Glutamatergic neuron (in vitro differentiated cells): ENCODE measurements around the gene NRL. TPM values are rescaled to one million over a fixed set of nuclear protein-coding genes. Genes with fewer than 3 reads are reported as not detected.

Source experiments
- DNase-seq: peaks from one replicate; pipeline ENCODE4 v3.0.0; 2022
- H3K27ac Mint-ChIP-seq: one replicate; pipeline ENCODE4 v1.8.0; 2020; ENCODE audit warnings: mild to moderate bottlenecking, mixed read lengths, inconsistent platforms; ENCODE audit not compliant: unreplicated experiment
- H3K27me3 Mint-ChIP-seq: one replicate; pipeline ENCODE4 v1.8.0; 2020; ENCODE audit warnings: mild to moderate bottlenecking, moderate library complexity, mixed read lengths, inconsistent platforms; ENCODE audit not compliant: unreplicated experiment
- H3K36me3 Mint-ChIP-seq: one replicate; pipeline ENCODE4 v1.8.0; 2020; ENCODE audit warnings: mild to moderate bottlenecking, mixed read lengths, inconsistent platforms; ENCODE audit not compliant: unreplicated experiment
- H3K4me1 Mint-ChIP-seq: one replicate; pipeline ENCODE4 v1.8.0; 2020; ENCODE audit warnings: mild to moderate bottlenecking, low read depth, mixed read lengths, inconsistent platforms; ENCODE audit not compliant: unreplicated experiment
- H3K4me3 Mint-ChIP-seq: one replicate; pipeline ENCODE4 v1.8.0; 2020; ENCODE audit warnings: mild to moderate bottlenecking, mixed read lengths, inconsistent platforms; ENCODE audit not compliant: unreplicated experiment
- H3K9me3 Mint-ChIP-seq: one replicate; pipeline ENCODE4 v1.8.0; 2020; ENCODE audit warnings: mild to moderate bottlenecking, moderate library complexity, mixed read lengths, inconsistent platforms; ENCODE audit not compliant: unreplicated experiment
- CTCF ChIP-seq: fragments of 200-600 bp; sonication (generic); IDR thresholded peaks from one replicate; pipeline ENCODE4 v1.5.0; 2021; ENCODE audit not compliant: partially characterized antibody, unreplicated experiment
- total RNA-seq: library from RNA; stranded (reverse); fragmentation: NEBNext Ultra II Directional; extraction: Animal tissue kit (Norgen Biotek cat#: 25700); gene quantifications from one replicate; pipeline ENCODE4 v1.2.1, GENCODE V29; 2021; ENCODE audit not compliant: unreplicated experiment

NRL gene
- total RNA-seq, 1 donor from 2014 or later: 3.7 TPM

- no peak for DNase-seq
- peaks cover 19% of the 10 kb centered on the region for H3K4me1 Mint-ChIP-seq
- H3K27me3 Mint-ChIP-seq: peaks cover 26% of the 10 kb centered on the region
- no peak overlapping the region for H3K4me3 Mint-ChIP-seq
- H3K36me3 Mint-ChIP-seq: no peaks in the 10 kb centered on the region
- TF ChIP-seq CTCF: no peak
- peaks cover 4% of the 10 kb centered on the region for H3K9me3 Mint-ChIP-seq
- no peak overlapping the region for H3K27ac Mint-ChIP-seq
Observed at GRCh38 chr14:24060984-24061913, 53.5 kb downstream of the NRL start.

GRCh38 chr14:24060443-24060842 is 54.3 kb downstream of the NRL start:
- no peak for DNase-seq
- peak overlapping the region; percentile 25 for H3K4me3 Mint-ChIP-seq
- no peak for TF ChIP-seq CTCF
- no peaks in the 10 kb centered on the region for H3K36me3 Mint-ChIP-seq
- H3K9me3 Mint-ChIP-seq: peaks cover 4% of the 10 kb centered on the region
- H3K27ac Mint-ChIP-seq: peak overlapping the region; percentile 66
- H3K4me1 Mint-ChIP-seq: peaks cover 19% of the 10 kb centered on the region
- H3K27me3 Mint-ChIP-seq: peaks cover 23% of the 10 kb centered on the region

- H3K36me3 Mint-ChIP-seq: no peaks in the 10 kb centered on the region
- H3K27me3 Mint-ChIP-seq: peaks cover 23% of the 10 kb centered on the region
- peak overlapping the region; percentile 79 for H3K27ac Mint-ChIP-seq
- peaks cover 19% of the 10 kb centered on the region for H3K4me1 Mint-ChIP-seq
- peak overlapping the region; percentile 25 for H3K4me3 Mint-ChIP-seq
- no peak for DNase-seq
- TF ChIP-seq CTCF: no peak
- H3K9me3 Mint-ChIP-seq: peaks cover 8% of the 10 kb centered on the region
Observed at GRCh38 chr14:24059841-24060388, 54.8 kb downstream of the NRL start.

GRCh38 chr14:24058951-24059475 is 55.7 kb downstream of the NRL start:
- Mint-ChIP-seq H3K27me3 (peaks cover 21% of the 10 kb centered on the region), H3K4me3 (peak overlapping the region; percentile 10)
- DNase-seq: peak; percentile 45

More at GRCh38 chr14:24058951-24059475, 55.7 kb downstream of the NRL start:
- H3K27ac Mint-ChIP-seq: peak overlapping the region; percentile 79
- peaks cover 19% of the 10 kb centered on the region for H3K4me1 Mint-ChIP-seq
- H3K36me3 Mint-ChIP-seq: no peaks in the 10 kb centered on the region
- TF ChIP-seq CTCF: no peak
- peaks cover 8% of the 10 kb centered on the region for H3K9me3 Mint-ChIP-seq
